GM12872 (cell line): ENCODE results near the gene C17orf50.

Experiments
- TF ChIP-seq, protein P1 (sequence below): IDR thresholded peaks from 3 replicates; pipeline ENCODE4 v1.5.1; 2011; ENCODE audit warnings: low read depth, mild to moderate bottlenecking, low read length, moderate library complexity; ENCODE audit not compliant: insufficient read depth

C17orf50 gene

DNA sequence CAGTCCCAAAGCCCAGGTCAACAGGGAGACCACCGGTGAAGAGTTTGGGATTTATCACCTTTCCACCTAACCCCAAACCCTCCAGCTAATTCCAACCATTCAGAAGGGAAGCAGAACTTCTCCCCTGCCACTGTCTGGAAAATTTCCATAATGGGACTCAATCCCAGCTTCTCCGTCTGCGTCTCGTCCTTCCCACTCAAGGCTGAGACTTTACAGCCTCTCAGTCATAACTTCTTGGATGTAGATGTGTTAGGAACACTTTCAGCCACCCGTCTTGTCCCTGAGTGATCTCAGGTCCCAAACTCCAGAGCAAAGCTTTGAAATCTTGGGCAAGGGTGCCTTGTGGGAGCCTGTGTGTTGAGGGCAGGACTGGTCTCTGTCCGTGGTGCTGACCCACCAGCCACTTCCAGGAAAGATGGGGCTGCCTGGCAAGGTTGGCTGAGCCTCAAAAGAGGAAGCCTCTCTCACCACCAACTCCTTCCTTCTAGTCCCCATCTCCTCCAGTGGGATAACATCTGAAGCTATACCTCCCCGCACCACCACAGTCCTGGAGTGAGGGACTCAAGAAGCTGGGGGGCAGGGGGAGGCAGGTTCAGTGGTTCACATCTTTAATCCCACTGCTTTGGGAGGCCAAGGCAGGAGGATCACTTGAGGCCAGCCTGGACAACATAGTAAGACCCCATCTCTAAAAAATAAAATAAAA is 16.9 kb upstream of the C17orf50 start:
- TF ChIP-seq, protein P1, sequence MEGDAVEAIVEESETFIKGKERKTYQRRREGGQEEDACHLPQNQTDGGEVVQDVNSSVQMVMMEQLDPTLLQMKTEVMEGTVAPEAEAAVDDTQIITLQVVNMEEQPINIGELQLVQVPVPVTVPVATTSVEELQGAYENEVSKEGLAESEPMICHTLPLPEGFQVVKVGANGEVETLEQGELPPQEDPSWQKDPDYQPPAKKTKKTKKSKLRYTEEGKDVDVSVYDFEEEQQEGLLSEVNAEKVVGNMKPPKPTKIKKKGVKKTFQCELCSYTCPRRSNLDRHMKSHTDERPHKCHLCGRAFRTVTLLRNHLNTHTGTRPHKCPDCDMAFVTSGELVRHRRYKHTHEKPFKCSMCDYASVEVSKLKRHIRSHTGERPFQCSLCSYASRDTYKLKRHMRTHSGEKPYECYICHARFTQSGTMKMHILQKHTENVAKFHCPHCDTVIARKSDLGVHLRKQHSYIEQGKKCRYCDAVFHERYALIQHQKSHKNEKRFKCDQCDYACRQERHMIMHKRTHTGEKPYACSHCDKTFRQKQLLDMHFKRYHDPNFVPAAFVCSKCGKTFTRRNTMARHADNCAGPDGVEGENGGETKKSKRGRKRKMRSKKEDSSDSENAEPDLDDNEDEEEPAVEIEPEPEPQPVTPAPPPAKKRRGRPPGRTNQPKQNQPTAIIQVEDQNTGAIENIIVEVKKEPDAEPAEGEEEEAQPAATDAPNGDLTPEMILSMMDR, result no peak

DNA sequence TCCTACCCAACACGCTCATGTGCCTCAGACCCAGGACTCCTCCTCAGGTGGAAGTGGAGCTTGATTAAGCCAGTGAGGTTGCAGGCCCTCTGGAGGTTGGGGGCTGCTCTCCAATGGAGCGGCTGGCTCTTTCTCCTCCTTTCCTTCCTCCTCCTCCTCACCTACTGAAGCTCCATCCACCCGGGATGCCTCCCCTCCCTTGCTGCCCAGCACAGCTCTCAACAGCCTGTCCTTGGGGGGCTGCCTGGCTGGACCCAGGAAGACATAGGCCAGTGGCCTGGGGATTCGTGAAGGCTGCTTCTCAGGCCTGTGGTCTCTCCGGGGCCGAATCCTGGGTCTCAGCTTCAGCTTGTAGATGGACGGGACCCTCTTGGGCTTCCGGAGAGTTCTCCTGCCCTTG is 15.9 kb upstream of the C17orf50 start:
- TF ChIP-seq, protein P1, result no peak

DNA sequence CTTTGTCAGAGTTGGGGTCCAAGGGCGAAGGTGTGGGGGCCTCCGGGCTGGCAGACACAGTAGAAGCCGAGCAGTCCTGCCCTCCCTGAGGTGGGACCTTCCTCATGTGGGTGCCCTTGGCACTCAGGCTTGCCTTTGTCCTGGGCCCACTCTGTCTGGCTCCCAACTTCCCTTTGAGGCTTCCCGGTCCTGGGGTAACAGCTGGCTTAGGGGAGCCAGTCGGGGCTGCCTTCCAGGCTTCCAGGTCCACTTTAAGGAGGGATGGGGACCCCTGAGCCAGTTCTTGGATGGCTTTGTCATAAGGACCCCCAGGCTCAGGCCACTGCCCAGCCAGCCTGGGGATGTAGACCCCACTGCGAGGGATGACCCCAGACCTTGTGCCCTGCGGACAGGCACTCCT is 15.4 kb upstream of the C17orf50 start:
- TF ChIP-seq, protein P1, result no peak

DNA sequence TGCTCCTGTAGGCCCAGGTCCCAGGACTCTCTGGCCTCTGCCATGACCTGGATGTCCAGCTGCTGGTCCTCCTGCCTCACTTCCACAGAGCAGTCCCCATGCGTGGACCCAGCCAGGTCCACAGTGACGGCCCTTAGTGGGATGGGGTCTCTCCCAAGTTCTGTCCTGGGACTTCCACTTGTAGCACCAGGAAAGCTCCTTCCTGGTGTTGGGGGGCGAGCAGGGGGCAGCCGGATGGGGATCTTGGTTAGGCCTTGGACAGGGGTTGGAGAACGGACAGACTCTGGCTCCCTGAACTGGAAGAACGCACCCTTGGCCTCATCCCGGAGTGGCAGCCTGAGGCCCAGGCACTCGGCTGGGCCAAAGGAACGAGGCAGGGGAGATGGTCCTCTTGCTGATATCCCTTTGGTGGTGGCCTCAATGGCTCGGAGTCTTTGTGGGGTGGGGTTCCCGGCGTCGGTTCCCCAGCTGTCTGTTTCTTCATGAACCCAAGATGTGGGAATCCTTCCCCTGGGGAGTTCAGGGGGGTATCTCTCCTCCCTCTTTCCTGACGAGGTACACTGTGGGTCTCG is 14.9 kb upstream of the C17orf50 start:
- TF ChIP-seq, protein P1, result no peak

DNA sequence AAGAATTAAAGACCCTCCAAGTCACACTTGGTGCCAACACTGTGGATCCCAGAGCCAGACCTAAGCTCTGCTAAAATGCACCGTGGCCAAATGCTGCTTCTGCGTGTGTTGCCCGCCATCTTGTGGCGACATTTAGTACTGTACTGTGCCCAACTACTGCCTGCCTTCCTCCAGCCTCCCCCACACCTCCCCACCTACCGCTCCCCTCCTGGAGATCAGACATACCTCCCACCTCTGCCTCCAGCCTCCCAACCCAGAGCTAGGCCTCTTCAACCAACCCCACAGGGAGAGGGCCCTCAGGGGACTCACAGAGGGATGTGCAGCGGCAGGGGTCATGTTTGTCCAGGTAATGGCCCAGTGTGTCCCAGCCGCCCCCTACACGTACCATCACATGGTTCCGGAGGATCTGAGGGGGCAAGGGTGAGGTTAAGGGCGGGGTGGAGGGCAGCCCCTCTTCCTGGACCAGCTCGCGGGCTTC is 13.1 kb upstream of the C17orf50 start:
- TF ChIP-seq, protein P1, result peak; percentile 86

DNA sequence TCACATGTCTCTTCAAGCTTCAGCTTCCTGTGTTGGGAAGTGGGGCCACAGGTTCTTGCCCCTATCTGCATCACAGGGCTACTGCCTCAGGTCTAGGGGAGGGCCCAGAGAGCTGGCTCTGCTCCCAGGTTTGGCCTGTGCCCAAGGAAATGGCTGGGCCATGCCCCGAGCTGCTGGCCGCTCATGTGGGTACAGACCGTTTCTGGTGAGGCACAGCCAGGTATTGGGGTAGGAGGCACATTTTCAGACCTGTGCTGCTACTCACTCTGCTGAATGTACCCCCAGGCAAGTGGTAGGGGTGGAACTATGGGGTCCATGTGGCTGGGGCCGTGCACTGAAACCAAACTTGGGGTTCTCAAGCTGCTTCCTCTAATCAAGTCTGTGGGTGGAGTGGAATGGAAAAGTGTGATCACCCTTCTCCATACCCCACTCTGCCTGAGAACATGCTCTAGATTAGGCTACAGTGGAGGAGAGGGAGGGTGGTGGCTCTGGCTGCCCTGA is 12.3 kb upstream of the C17orf50 start:
- TF ChIP-seq, protein P1, result no peak

DNA sequence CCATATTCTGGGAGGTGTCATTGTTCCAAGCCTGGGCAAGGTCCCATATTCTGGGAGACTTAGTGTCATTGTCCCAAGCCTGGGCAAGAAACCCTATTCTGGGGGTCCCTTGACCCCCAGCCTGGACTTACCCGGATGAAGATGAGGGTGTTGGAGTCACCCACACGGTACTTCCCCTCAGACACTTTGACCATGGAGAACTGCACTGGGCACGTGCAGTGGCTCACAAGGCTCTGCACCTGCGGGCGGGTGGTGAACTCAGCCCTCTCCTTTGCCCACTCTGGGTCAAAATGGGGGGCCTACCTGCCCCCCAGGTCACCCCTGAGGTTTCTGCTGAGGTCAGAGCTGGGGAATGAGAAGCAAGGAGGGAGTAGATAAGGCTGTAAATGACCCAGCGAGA is 11.7 kb upstream of the C17orf50 start:
- TF ChIP-seq, protein P1, result no peak
